D721Med (cell line): Measurements from ENCODE around the gene LUZP2.

Experiments
- DNase-seq: peaks from one replicate; pipeline ENCODE4 v3.0.0; 2011; ENCODE audit warnings: low spot score; ENCODE audit not compliant: insufficient read length
- FAIRE-seq: peaks from 2 replicates; lab custom pipeline; 2011; peaks lifted over from hg19 to GRCh38; lab: Jason Lieb, UNC
- CTCF ChIP-seq: IDR thresholded peaks from 2 replicates; pipeline ENCODE4 v1.5.1; 2012; ENCODE audit warnings: mild to moderate bottlenecking, control low read depth; ENCODE audit not compliant: insufficient read depth; ENCODE audit errors: missing control alignments

LUZP2 gene

GRCh38 chr11:24489477-24489876 lies 7.4 kb upstream of the LUZP2 start:
- TF ChIP-seq CTCF, result no peak
- no peak for DNase-seq
- no peak for FAIRE-seq

- no peak for TF ChIP-seq CTCF
- DNase-seq, result no peak
- FAIRE-seq, result no peak
These were observed 492 bp upstream of the LUZP2 start for GRCh38 chr11:24496386-24496735.

- no peak for TF ChIP-seq CTCF
- no peak for FAIRE-seq
- no peak for DNase-seq
These were observed 978 bp downstream of the LUZP2 start for GRCh38 chr11:24497831-24498230.

GRCh38 chr11:24502425-24502824 lies 5.6 kb downstream of the LUZP2 start:
- no peak for TF ChIP-seq CTCF
- DNase-seq (no peak), FAIRE-seq (no peak)

GRCh38 chr11:24509114-24509513 lies 12.3 kb downstream of the LUZP2 start:
- DNase-seq (no peak), FAIRE-seq (no peak)
- no peak for TF ChIP-seq CTCF

GRCh38 chr11:24511511-24511910 lies 14.7 kb downstream of the LUZP2 start:
- DNase-seq, result no peak
- TF ChIP-seq CTCF, result no peak
- FAIRE-seq, result no peak

- no peak for FAIRE-seq
- TF ChIP-seq CTCF, result no peak
- DNase-seq, result no peak
These were observed 16.8 kb downstream of the LUZP2 start for GRCh38 chr11:24513479-24514218.
